K562 (cell line): ENCODE data around the gene CD72. TPM values are rescaled to one million over a fixed set of nuclear protein-coding genes. Genes with fewer than 3 reads are reported as not detected.
A peak's percentile ranks its signal among the peaks of the same experiment; 100 is the strongest.

Experiments
- CHD4 ChIP-seq: fragments of 200-600 bp; sonication (generic); IDR thresholded peaks from 3 replicates; pipeline ENCODE4 v1.6.1; 2012; ENCODE audit warnings: low read depth, mild to moderate bottlenecking, mixed read lengths, low read length, inconsistent platforms; ENCODE audit not compliant: insufficient read depth, insufficient replicate concordance, poor library complexity, severe bottlenecking
- FOSL1 ChIP-seq: fragments of 200-800 bp; sonication (Bioruptor generic); conservative IDR thresholded peaks from 2 replicates; pipeline ENCODE4 v1.6.1; 2016; ENCODE audit warnings: missing genetic modification characterization, missing compliant biosample characterization
- FOXA3 ChIP-seq, 2 experiments: fragments of 450-650 bp in 1 of 2; sonication (generic) in 1 of 2; formaldehyde crosslinking; IDR thresholded peaks in 1 of 2; conservative IDR thresholded peaks in 1 of 2; 2 replicates each; pipeline versions ENCODE4 v1.4.0 to v1.8.0; 2020 to 2022; ENCODE audit warnings: mild to moderate bottlenecking in 2 of 2, missing genetic modification reagents in 1 of 2
- HDAC2 ChIP-seq: fragments of 450-650 bp; IDR thresholded peaks from 2 replicates; pipeline ENCODE4 v1.6.1; 2016; ENCODE audit warnings: mild to moderate bottlenecking
- HDAC8 ChIP-seq: fragments of 450-650 bp; IDR thresholded peaks from 2 replicates; pipeline ENCODE4 v1.6.1; 2016; ENCODE audit warnings: mild to moderate bottlenecking, missing genetic modification characterization, moderate library complexity, missing compliant biosample characterization
- HDGF ChIP-seq: fragments of 450-650 bp; IDR thresholded peaks from 2 replicates; pipeline ENCODE4 v1.6.1; 2016
- NFE2 ChIP-seq: IDR thresholded peaks from 2 replicates; pipeline ENCODE4 v1.6.1; 2014; ENCODE audit warnings: antibody characterized with exemption, low read depth
- NR3C1 ChIP-seq: sonication (generic); formaldehyde crosslinking; IDR thresholded peaks from 2 replicates; pipeline ENCODE4 v1.8.1; 2022; ENCODE audit warnings: missing genetic modification reagents
- POLR2A ChIP-seq: fragments of 450-650 bp; conservative IDR thresholded peaks from 2 replicates; pipeline ENCODE4 v1.6.1; 2016
- SAP30 ChIP-seq: fragments of 200-600 bp; sonication (generic); IDR thresholded peaks from 2 replicates; pipeline ENCODE4 v1.6.1; 2012; ENCODE audit warnings: borderline replicate concordance, low read depth, mild to moderate bottlenecking, moderate library complexity, low read length, control low read depth, inconsistent platforms; ENCODE audit not compliant: insufficient read depth, poor library complexity, severe bottlenecking
- SMAD4 ChIP-seq: fragments of 250-450 bp; sonication (Bioruptor Pico); conservative IDR thresholded peaks from 2 replicates; pipeline ENCODE4 v1.8.0; 2021; ENCODE audit warnings: inconsistent platforms, mild to moderate bottlenecking, moderate library complexity
- SMARCB1 ChIP-seq: IDR thresholded peaks from 2 replicates; pipeline ENCODE4 v1.6.1; 2011; ENCODE audit warnings: improper control_type of control experiment, low read depth; ENCODE audit not compliant: insufficient read length
- SUPT5H ChIP-seq: fragments of 450-650 bp; IDR thresholded peaks from 2 replicates; pipeline ENCODE4 v1.6.1; 2016
- TSC22D4 ChIP-seq: fragments of 450-650 bp; IDR thresholded peaks from 2 replicates; pipeline ENCODE4 v1.6.1; 2016; ENCODE audit warnings: missing genetic modification characterization, missing biosample characterization, control low read depth
- XRCC3 ChIP-seq: fragments of 450-650 bp; IDR thresholded peaks from 2 replicates; pipeline ENCODE4 v1.6.1; 2017; ENCODE audit warnings: mild to moderate bottlenecking, moderate library complexity
- ZNF133 ChIP-seq: fragments of 250-450 bp; sonication (Bioruptor Pico); IDR thresholded peaks from 2 replicates; pipeline ENCODE4 v1.4.0; 2020; ENCODE audit warnings: mild to moderate bottlenecking
- ZNF165 ChIP-seq: fragments of 250-450 bp; sonication (Bioruptor Pico); IDR thresholded peaks from 2 replicates; pipeline ENCODE4 v1.4.0; 2020; ENCODE audit warnings: borderline replicate concordance
- ZNF212 ChIP-seq: fragments of 450-650 bp; formaldehyde crosslinking; IDR thresholded peaks from 2 replicates; pipeline ENCODE4 v1.4.0; 2020; ENCODE audit warnings: mild to moderate bottlenecking
- ZNF644 ChIP-seq: fragments of 200-800 bp; sonication (Bioruptor generic); IDR thresholded peaks from 2 replicates; pipeline ENCODE4 v1.6.1; 2016; ENCODE audit warnings: low read depth, missing genetic modification characterization, missing compliant biosample characterization
- ZNF707 ChIP-seq: fragments of 250-450 bp; sonication (Bioruptor Pico); conservative IDR thresholded peaks from 2 replicates; pipeline ENCODE4 v1.8.0; 2022; ENCODE audit warnings: inconsistent platforms, mild to moderate bottlenecking, moderate library complexity
- polyA plus RNA-seq, 8 experiments: library from polyadenylated mRNA; depleted of rRNA in 4 of 8; stranded (reverse) in 5 of 8; unstranded in 3 of 8; fragments of >200 nt; fragmentation: Nextera tagmentation in 2 of 8; fragmentation: Illumina TruSeq in 1 of 8; extraction: Ambion mirVana in 2 of 8; extraction: Trizol in 1 of 8; gene quantifications; 2 replicates each; pipeline versions ENCODE4 v1.2.1 to v1.2.3, GENCODE V29; 2011 to 2014; ENCODE audit warnings: inconsistent platforms in 1 of 8, missing spikeins in 1 of 8
- total RNA-seq, 7 experiments: library from RNA; depleted of rRNA in 6 of 7; stranded (reverse); fragments of >200 nt in 6 of 7; fragmentation: Illumina TruSeq in 2 of 7; extraction: Trizol in 2 of 7; gene quantifications; 2 replicates each; pipeline versions ENCODE4 v1.2.1 to v1.2.3, GENCODE V29; 2011 to 2021; ENCODE audit warnings: low replicate concordance in 1 of 7
- TF ChIP-seq, protein P1 (sequence below): fragments of 200-800 bp; sonication (Bioruptor generic); IDR thresholded peaks from 2 replicates; pipeline ENCODE4 v1.6.1; 2017; ENCODE audit warnings: missing genetic modification characterization, missing compliant biosample characterization
- TF ChIP-seq, protein P2 (sequence below), 2 experiments: IDR thresholded peaks; 2 replicates each; pipeline ENCODE4 v1.6.1; 2011; ENCODE audit warnings: borderline replicate concordance in 1 of 2, control low read depth in 1 of 2, low read depth in 1 of 2, low read length in 1 of 2, mild to moderate bottlenecking in 1 of 2, mixed read lengths in 1 of 2, moderate library complexity in 1 of 2; ENCODE audit not compliant: insufficient read depth in 1 of 2, insufficient read length in 1 of 2, poor library complexity in 1 of 2, severe bottlenecking in 1 of 2; ENCODE audit errors: extremely low read depth in 1 of 2
- TF ChIP-seq, protein P3 (sequence below): fragments of 250-450 bp; sonication (Bioruptor Pico); IDR thresholded peaks from 2 replicates; pipeline ENCODE4 v1.6.1; 2021; ENCODE audit warnings: mild to moderate bottlenecking
- TF ChIP-seq, protein P4 (sequence below), 2 experiments: fragments of 450-650 bp in 1 of 2; sonication (generic) in 1 of 2; formaldehyde crosslinking in 1 of 2; IDR thresholded peaks in 1 of 2; conservative IDR thresholded peaks in 1 of 2; 2 replicates each; pipeline versions ENCODE4 v1.6.1 to v1.8.1; 2016 to 2023; ENCODE audit warnings: mild to moderate bottlenecking in 2 of 2, moderate library complexity in 2 of 2, inconsistent platforms in 1 of 2, missing genetic modification reagents in 1 of 2

The CD72 gene
- total and polyA plus RNA-seq, 9 of the 15 experiments (the other 6 are each of a cell fraction or from before 2014, with no cell fraction given) = 0.11 to 0.78 (median 0.27) TPM; not detected in 1

DNA sequence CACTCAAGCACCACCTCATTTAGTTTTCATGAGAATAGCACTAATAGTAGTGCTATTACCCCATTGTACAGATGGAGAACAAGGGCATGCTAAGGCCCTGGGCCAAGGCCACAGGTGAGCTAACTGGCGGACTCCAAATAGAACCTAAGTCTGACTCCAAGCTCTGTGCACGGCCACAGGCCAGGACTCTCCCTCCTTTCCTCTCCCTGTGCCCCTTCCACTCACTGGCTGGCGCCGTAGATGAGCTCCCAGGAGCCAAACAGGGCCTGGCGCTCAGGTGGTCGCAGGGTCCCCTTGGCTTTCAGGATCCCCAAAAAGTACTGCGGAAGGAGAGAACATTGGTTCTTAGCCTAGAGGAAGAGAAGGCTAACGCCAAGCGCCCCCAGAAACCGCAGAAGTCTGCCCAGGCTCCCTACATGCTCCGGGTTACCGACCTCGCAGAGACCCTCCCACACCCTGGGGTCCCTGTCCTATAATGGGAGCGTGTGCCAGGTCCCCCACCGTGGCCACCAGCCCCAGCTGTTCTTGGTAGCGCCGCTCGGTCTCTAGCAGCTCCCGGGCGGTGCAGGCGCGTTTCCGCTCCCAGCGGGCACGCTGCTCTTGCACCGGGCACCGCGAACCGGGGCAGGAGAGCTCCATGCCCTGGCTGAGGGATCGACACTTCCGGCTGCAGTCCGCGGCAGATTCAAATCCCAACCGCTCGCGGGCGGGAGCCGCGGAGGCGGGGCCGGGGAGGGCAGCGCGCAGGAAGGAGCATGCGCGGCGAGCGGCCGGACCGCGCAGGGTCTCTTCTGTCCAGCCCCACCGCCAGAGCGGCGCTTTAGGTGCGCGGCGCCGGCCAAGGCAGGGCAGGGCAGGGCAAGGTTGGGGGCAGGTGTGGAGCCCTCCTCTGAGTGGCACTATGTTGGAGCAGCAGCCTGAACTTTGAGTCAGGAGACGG, 46.6 kb upstream of the CD72 start, which contains the start of gene ARHGEF39 (continued):
- TF ChIP-seq, protein P1, sequence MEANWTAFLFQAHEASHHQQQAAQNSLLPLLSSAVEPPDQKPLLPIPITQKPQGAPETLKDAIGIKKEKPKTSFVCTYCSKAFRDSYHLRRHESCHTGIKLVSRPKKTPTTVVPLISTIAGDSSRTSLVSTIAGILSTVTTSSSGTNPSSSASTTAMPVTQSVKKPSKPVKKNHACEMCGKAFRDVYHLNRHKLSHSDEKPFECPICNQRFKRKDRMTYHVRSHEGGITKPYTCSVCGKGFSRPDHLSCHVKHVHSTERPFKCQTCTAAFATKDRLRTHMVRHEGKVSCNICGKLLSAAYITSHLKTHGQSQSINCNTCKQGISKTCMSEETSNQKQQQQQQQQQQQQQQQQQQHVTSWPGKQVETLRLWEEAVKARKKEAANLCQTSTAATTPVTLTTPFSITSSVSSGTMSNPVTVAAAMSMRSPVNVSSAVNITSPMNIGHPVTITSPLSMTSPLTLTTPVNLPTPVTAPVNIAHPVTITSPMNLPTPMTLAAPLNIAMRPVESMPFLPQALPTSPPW (CRISPR knock-in tag) = peak; percentile 91
- TF ChIP-seq XRCC3 = no peak
- no peak for TF ChIP-seq SMARCB1
- no peak for TF ChIP-seq NR3C1
- no peak for TF ChIP-seq TSC22D4 (tag)
- peak; percentile 69 for TF ChIP-seq SUPT5H
- no peak for TF ChIP-seq FOSL1 (tag)
- TF ChIP-seq, protein P2, sequence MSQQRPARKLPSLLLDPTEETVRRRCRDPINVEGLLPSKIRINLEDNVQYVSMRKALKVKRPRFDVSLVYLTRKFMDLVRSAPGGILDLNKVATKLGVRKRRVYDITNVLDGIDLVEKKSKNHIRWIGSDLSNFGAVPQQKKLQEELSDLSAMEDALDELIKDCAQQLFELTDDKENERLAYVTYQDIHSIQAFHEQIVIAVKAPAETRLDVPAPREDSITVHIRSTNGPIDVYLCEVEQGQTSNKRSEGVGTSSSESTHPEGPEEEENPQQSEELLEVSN (IDR thresholded peaks at IDR 0.05; ENCODE audit: borderline replicate concordance in 1 of 2, extremely low read depth in 1 of 2, insufficient read depth in 1 of 2, insufficient read length in 1 of 2, low read depth in 1 of 2, low read length in 1 of 2, poor library complexity in 1 of 2, severe bottlenecking in 1 of 2) = peak in 1 of 2 experiments; percentile 79
- no peak for TF ChIP-seq ZNF644
- peak; percentile 68 for TF ChIP-seq SAP30
- TF ChIP-seq, protein P3, sequence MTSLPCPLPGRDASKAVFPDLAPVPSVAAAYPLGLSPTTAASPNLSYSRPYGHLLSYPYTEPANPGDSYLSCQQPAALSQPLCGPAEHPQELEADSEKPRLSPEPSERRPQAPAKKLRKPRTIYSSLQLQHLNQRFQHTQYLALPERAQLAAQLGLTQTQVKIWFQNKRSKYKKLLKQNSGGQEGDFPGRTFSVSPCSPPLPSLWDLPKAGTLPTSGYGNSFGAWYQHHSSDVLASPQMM (CRISPR knock-in tag) = no peak
- no peak for TF ChIP-seq NFE2
- TF ChIP-seq ZNF133 = no peak
- peak; percentile 83 for TF ChIP-seq POLR2A
- no peak for TF ChIP-seq SMAD4 (CRISPR knock-in tag)
- TF ChIP-seq ZNF212 (CRISPR knock-in tag) = no peak
- TF ChIP-seq HDAC8 (tag) = no peak
- no peak for TF ChIP-seq ZNF165 (CRISPR knock-in tag)
- no peak for TF ChIP-seq CHD4
- TF ChIP-seq HDGF = no peak
- no peak for TF ChIP-seq FOXA3 (CRISPR knock-in tag; conservative IDR thresholded peaks at IDR 0.05 in 1 of 2, IDR thresholded peaks at IDR 0.05 in 1 of 2)
- TF ChIP-seq, protein P4, sequence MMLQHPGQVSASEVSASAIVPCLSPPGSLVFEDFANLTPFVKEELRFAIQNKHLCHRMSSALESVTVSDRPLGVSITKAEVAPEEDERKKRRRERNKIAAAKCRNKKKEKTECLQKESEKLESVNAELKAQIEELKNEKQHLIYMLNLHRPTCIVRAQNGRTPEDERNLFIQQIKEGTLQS (IDR thresholded peaks at IDR 0.05) = no peak
- TF ChIP-seq, protein P4 (CRISPR knock-in tag; conservative IDR thresholded peaks at IDR 0.05) = no peak
- TF ChIP-seq HDAC2 = no peak
- no peak for TF ChIP-seq ZNF707 (CRISPR knock-in tag)
